B cell (primary cell): ENCODE data around the gene SLC2A11. TPM values are rescaled to one million over a fixed set of nuclear protein-coding genes. Genes with fewer than 3 reads are reported as not detected.

ENCODE experiments used
- ATAC-seq: fragments of 200-7000 bp; cut with Tn5 transposase; one replicate; pipeline ENCODE4 v1.10.0; 2021; ENCODE audit warnings: low read depth, mild to moderate bottlenecking, moderate number of reproducible peaks, moderate library complexity
- CTCF ChIA-PET: fragments of 350-600 bp; sonication (Branson Sonifier 250); formaldehyde crosslinking; loops from one replicate; lab custom pipeline; 2021; ENCODE audit warnings: antibody characterized with exemption, inconsistent platforms; lab: Charles Lee
- POLR2A ChIA-PET: fragments of 350-600 bp; sonication (Branson Sonifier 250); formaldehyde crosslinking; loops from one replicate; lab custom pipeline; 2021; ENCODE audit warnings: antibody characterized with exemption; lab: Charles Lee
- DNase-seq: peaks from one replicate; pipeline ENCODE4 v3.0.0; 2013
- H2AFZ ChIP-seq: 2 replicates; pipeline ENCODE4 v1.6.1; 2012; ENCODE audit warnings: mild to moderate bottlenecking, low read depth, low read length; ENCODE audit not compliant: insufficient read depth, poor library complexity, severe bottlenecking
- H3K27ac ChIP-seq, 2 donors: 1 replicate in 1 of 2; 2 replicates in 1 of 2; pipeline ENCODE4 v1.5.1; 2012 to 2013; ENCODE audit warnings: low read length in 2 of 2, mild to moderate bottlenecking in 2 of 2, moderate library complexity in 1 of 2
- H3K27me3 ChIP-seq, 4 experiments: fragments of 200-600 bp in 1 of 4; sonication (generic) in 1 of 4; replicated peaks in 1 of 4; 1 replicate in 2 of 4; 2 replicates in 2 of 4; pipeline versions ENCODE4 v1.6.1 to v1.7.0; 2013 to 2016; ENCODE audit warnings: low read length in 3 of 4, mild to moderate bottlenecking in 2 of 4, mixed read lengths in 1 of 4, moderate library complexity in 1 of 4; ENCODE audit not compliant: insufficient read depth in 4 of 4, control insufficient read depth in 3 of 4; ENCODE audit errors: control extremely low read depth in 1 of 4
- H3K36me3 ChIP-seq, 2 experiments: replicated peaks in 1 of 2; 1 replicate in 1 of 2; 2 replicates in 1 of 2; pipeline versions ENCODE4 v1.6.1 to v1.7.1; 2013; ENCODE audit warnings: low read length in 1 of 2; ENCODE audit not compliant: insufficient read depth in 2 of 2, control insufficient read depth in 1 of 2; ENCODE audit errors: control extremely low read depth in 1 of 2, extremely low read depth in 1 of 2
- H3K4me1 ChIP-seq, 2 donors: fragments of 200-600 bp in 1 of 2; sonication (generic) in 1 of 2; 1 replicate in 1 of 2; 2 replicates in 1 of 2; pipeline versions ENCODE4 v1.5.1 to v1.6.1; 2013 to 2017; ENCODE audit warnings: low read length in 2 of 2; ENCODE audit not compliant: control insufficient read depth in 2 of 2, insufficient read depth in 2 of 2
- H3K4me2 ChIP-seq: replicated peaks from 2 replicates; pipeline ENCODE3; 2012; ENCODE audit warnings: mild to moderate bottlenecking, low read depth, low read length; ENCODE audit not compliant: poor library complexity, severe bottlenecking
- H3K4me3 ChIP-seq, 5 experiments: fragments of 200-600 bp in 1 of 5; sonication (generic) in 1 of 5; 1 replicate in 3 of 5; 2 replicates in 2 of 5; pipeline versions ENCODE4 v1.5.1 to v1.7.0; 2011 to 2016; ENCODE audit warnings: low read length in 4 of 5, mild to moderate bottlenecking in 4 of 5, low read depth in 2 of 5, control low read depth in 1 of 5, moderate library complexity in 1 of 5; ENCODE audit not compliant: insufficient read depth in 1 of 5; ENCODE audit errors: control extremely low read depth in 1 of 5, extremely low read depth in 1 of 5
- H3K79me2 ChIP-seq: fragments of 200-600 bp; sonication (generic); one replicate; pipeline ENCODE4 v1.6.0; 2016; ENCODE audit warnings: low read length; ENCODE audit not compliant: control insufficient read depth, insufficient read depth
- H3K9ac ChIP-seq: fragments of 200-600 bp; sonication (generic); 2 replicates; pipeline ENCODE4 v1.6.1; 2017; ENCODE audit warnings: mild to moderate bottlenecking, low read length, moderate library complexity
- H3K9me3 ChIP-seq, 3 donors: one replicate each; pipeline versions ENCODE4 v1.6.1 to v1.7.1; 2013; ENCODE audit warnings: low read length in 2 of 3; ENCODE audit not compliant: control insufficient read depth in 2 of 3, insufficient read depth in 1 of 3; ENCODE audit errors: control extremely low read depth in 1 of 3
- H4K20me1 ChIP-seq: 2 replicates; pipeline ENCODE4 v1.6.0; 2012; ENCODE audit warnings: mild to moderate bottlenecking, low read length; ENCODE audit not compliant: insufficient read depth, control insufficient read depth, poor library complexity, severe bottlenecking
- H3K27ac Mint-ChIP-seq: one replicate; pipeline ENCODE4 v1.8.0; 2021; ENCODE audit warnings: mixed read lengths
- H3K27me3 Mint-ChIP-seq: one replicate; pipeline ENCODE4 v1.8.0; 2021; ENCODE audit warnings: mixed read lengths
- H3K4me1 Mint-ChIP-seq: one replicate; pipeline ENCODE4 v1.8.0; 2021; ENCODE audit warnings: mixed read lengths
- H3K4me3 Mint-ChIP-seq: one replicate; pipeline ENCODE4 v1.8.0; 2021; ENCODE audit warnings: mixed read lengths
- H3K9me3 Mint-ChIP-seq: one replicate; pipeline ENCODE4 v1.8.0; 2022; ENCODE audit warnings: mixed read lengths; ENCODE audit not compliant: insufficient read depth
- CTCF ChIP-seq: fragments of 200-600 bp; IDR thresholded peaks from one replicate; pipeline ENCODE4 v1.8.0; 2022; ENCODE audit warnings: antibody characterized with exemption, mild to moderate bottlenecking
- EZH2 ChIP-seq: IDR thresholded peaks from 2 replicates; pipeline ENCODE4 v1.6.1; 2012; ENCODE audit warnings: borderline replicate concordance, low read depth, mild to moderate bottlenecking, moderate library complexity, low read length; ENCODE audit not compliant: insufficient read depth, poor library complexity, severe bottlenecking
- WGBS: methylation state at CpG from one replicate; pipeline ENCODE4 v1.1.5; 2013; ENCODE audit warnings: missing lambda C conversion rate; ENCODE audit not compliant: insufficient coverage; 5-methylcytosine and 5-hydroxymethylcytosine counted together
- intact Hi-C: fragments of 100-400 bp; cut with micrococcal nuclease; formaldehyde crosslinking; loops from one replicate; pipeline ENCODE4 v1.10.0; 2022
- polyA plus RNA-seq: library from polyadenylated mRNA; depleted of rRNA; stranded (reverse); fragments of >200 nt; gene quantifications from 2 replicates; pipeline ENCODE4 v1.2.3, GENCODE V29; 2012
- total RNA-seq, 2 donors: library from RNA; stranded (reverse); fragments of 120-200 nt in 1 of 2; gene quantifications; 1 replicate in 1 of 2; 2 replicates in 1 of 2; pipeline versions ENCODE4 v1.2.3 to v1.2.4, GENCODE V29; 2013 to 2022

Gene SLC2A11
- total and polyA plus RNA-seq, 2 donors (not counting 1 experiment from before 2014, with no cell fraction given) = 38.6 to 54.3 TPM

DNA sequence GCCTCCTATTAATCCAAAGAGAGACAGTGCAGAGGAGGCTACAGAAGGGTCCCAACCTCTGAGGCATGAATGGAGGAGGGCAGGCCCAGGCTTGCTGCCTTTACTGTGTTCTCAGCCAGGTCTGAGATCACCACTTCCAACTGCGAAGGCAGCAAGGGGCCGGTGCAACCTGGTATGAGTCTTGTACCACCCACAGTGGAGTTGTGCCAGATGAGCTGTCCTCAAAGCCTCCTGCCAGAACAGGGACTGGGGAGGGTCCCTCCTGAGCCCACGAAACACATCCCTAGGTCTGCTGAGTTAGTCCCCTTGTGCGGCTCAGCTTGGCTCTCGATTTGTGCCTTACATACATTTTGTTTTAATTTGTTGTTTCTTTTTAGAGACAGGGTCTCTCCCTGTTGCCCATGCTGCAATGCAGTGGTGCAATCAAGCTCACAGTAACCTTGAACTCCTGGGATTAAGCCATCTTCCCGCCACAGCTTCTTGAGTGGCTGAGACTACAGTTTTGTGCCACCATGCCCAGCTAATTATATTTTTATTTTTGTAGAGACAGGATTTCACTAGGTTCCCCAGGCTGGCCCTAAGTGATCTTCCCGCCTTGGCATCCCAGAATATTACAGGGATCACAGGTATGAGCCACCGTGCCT is 45.8 kb downstream of the SLC2A11 start:
- Histone ChIP-seq H3K4me2 (no peak overlapping the region), H3K27me3 (peaks cover 0 to 12% (median 0%) of the 10 kb centered on the region in 4 experiments), H3K36me3 (peaks cover 1 to 4% of the 10 kb centered on the region in 2 experiments), H3K4me3 (no peak overlapping the region), H3K9me3 (no peaks in the 10 kb centered on the region), H4K20me1 (no peaks in the 10 kb centered on the region), H2AFZ (no peak overlapping the region), H3K9ac (no peak overlapping the region), H3K79me2 (no peaks in the 10 kb centered on the region), H3K27ac (no peak overlapping the region), H3K4me1 (no peaks in the 10 kb centered on the region)
- TF ChIP-seq CTCF = no peak
- TF ChIP-seq EZH2 = no peak
- ChIA-PET POLR2A (no interaction called here), CTCF (interaction anchor here (1.2 to 1.9 kb wide), 3 partner anchors 9 to 45 kb away, joined by 3 to 4 read pairs (median 4); partner anchors contain the start of genes MIF and SLC2A11)
- Mint-ChIP-seq H3K9me3 (no peaks in the 10 kb centered on the region), H3K4me3 (no peak overlapping the region), H3K4me1 (no peaks in the 10 kb centered on the region), H3K27me3 (no peaks in the 10 kb centered on the region), H3K27ac (no peak overlapping the region)
- 97% methylated on average over 5 of the region's 8 CpGs for WGBS
- DNase-seq = no peak
- no peak for ATAC-seq
- intact Hi-C loops = no loop called here

- ChIA-PET CTCF (no interaction called here), POLR2A (no interaction called here)
- intact Hi-C loops = no loop called here
- no peak for ATAC-seq
- Histone ChIP-seq H3K9ac (no peak overlapping the region), H2AFZ (no peak overlapping the region), H3K4me2 (no peak overlapping the region), H3K4me3 (no peak overlapping the region), H3K4me1 (no peaks in the 10 kb centered on the region), H3K9me3 (no peaks in the 10 kb centered on the region), H3K36me3 (peaks cover 0 to 4% of the 10 kb centered on the region in 2 experiments), H4K20me1 (no peaks in the 10 kb centered on the region), H3K79me2 (no peaks in the 10 kb centered on the region), H3K27ac (no peak overlapping the region), H3K27me3 (peaks cover 0 to 12% (median 0%) of the 10 kb centered on the region in 4 experiments)
- Mint-ChIP-seq H3K27me3 (no peaks in the 10 kb centered on the region), H3K9me3 (no peaks in the 10 kb centered on the region), H3K4me3 (no peak overlapping the region), H3K27ac (no peak overlapping the region), H3K4me1 (no peaks in the 10 kb centered on the region)
- 60% methylated on average over 5 of the region's 5 CpGs for WGBS
- no peak for TF ChIP-seq EZH2
- TF ChIP-seq CTCF = no peak
- no peak for DNase-seq
These were observed 47.0 kb downstream of the SLC2A11 start for GRCh38 chr22:23904573-23905254.
